ENCODE results near the gene TXNDC12. TPM values are rescaled to one million over a fixed set of nuclear protein-coding genes. Genes with fewer than 3 reads are reported as not detected.
"Not testable (repeated sequence)": the region's sequence is repeated elsewhere in the genome, so short reads cannot be mapped to it uniquely, and the experiment has no call there.

The TXNDC12 gene
- total RNA-seq (20.5 TPM), polyA plus RNA-seq (24.9 TPM)

- Histone ChIP-seq H3K27ac (ENCODE audit: low read depth) (peak within 1 kb of the TSS; percentile 51), H3K4me3 (ENCODE audit: low read depth, low read length) (peak within 1 kb of the TSS; percentile 96), H3K36me3 (ENCODE audit: insufficient read depth) (no peaks in the 10 kb centered on the region), H3K4me1 (ENCODE audit: insufficient read depth) (no peaks in the 10 kb centered on the region)
- WGBS, result under 1% methylated on average over 45 of the region's 45 CpGs
- DNase-seq (ENCODE audit: extremely low spot score), result peak; percentile 89
These were observed at the start of gene TXNDC12 for GRCh38 chr1:52055066-52055865. TXNDC12 (minus strand) TSS chr1:52055191; CDS start chr1:52055096, 95 bp downstream.

DNA sequence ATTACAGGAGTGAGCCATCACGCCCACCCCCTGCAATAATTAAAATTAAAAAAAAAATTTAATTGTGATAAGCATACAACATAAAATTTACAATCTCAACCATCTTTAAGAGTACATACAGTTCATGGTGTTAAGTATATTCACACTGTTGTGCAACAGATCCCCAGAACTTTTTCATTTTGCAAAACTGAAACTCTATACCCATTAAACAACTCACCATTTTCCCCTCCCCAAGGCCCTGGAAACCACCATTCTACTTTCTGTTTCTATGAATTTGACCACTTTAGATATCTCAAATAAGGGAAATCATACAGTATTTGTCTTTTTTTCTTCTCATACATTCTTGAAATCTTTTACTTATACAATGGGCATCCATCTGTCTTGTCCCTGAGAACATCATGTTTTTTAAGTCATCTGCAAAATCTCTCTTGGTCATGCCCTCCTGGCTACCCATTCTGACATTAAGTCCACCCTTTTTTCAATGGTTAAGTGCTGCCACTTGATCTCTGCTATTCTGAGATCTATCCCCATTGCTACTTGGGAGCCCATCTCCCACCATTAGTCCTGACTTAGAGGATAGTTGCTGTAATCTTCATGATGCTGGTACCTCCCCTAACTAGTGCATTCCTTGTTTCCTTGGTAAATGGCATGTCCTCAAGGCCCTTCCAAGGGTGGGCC, 47.5 kb upstream of the TXNDC12 start:
- Histone ChIP-seq H3K27ac (ENCODE audit: low read depth) (no peak overlapping the region), H3K36me3 (ENCODE audit: insufficient read depth) (no peaks in the 10 kb centered on the region), H3K4me1 (ENCODE audit: insufficient read depth) (no peaks in the 10 kb centered on the region), H3K4me3 (ENCODE audit: low read depth, low read length) (no peak overlapping the region)
- WGBS, result 84% methylated on average over 1 of the region's 1 CpG
- no peak for DNase-seq (ENCODE audit: extremely low spot score)

DNA sequence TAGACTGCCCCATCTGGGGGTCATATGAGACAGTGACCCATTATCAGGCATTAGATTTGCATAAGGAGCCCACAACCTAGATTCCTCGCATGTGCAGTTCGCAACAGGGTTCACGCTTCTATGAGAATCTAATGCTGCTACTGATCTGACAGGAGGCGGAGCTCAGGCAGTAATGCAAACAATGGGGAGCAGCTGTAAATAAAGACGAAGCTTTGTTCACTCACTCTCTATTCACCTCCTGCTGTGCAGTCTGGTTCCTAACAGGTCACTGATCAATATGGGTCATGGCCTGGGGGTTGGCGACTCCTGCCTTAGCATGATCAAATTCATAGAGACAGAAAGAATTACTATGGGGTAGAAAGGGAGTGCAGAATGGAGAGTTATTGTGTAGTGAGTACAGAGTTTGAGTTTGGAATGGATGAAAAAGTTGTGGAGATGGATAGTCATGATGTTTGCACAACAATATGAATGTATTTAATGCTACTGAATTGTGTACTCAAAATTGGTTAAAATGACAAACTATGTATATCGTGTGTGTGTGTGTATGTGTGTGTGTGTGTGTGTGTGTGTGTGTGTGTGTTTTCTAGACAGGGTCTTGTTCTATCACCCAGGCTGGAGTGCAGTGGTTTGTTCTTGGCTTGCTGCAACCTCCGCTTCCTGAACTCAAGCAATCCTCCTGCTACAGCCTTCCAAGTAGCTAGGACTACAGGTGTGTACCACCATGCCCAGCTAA, 43.3 kb upstream of the TXNDC12 start:
- Histone ChIP-seq H3K27ac (ENCODE audit: low read depth) (no peak overlapping the region), H3K4me1 (ENCODE audit: insufficient read depth) (no peaks in the 10 kb centered on the region), H3K36me3 (ENCODE audit: insufficient read depth) (no peaks in the 10 kb centered on the region), H3K4me3 (ENCODE audit: low read depth, low read length) (no peak overlapping the region)
- DNase-seq (ENCODE audit: extremely low spot score), result no peak
- WGBS, result 60% methylated on average over 8 of the region's 8 CpGs

DNA sequence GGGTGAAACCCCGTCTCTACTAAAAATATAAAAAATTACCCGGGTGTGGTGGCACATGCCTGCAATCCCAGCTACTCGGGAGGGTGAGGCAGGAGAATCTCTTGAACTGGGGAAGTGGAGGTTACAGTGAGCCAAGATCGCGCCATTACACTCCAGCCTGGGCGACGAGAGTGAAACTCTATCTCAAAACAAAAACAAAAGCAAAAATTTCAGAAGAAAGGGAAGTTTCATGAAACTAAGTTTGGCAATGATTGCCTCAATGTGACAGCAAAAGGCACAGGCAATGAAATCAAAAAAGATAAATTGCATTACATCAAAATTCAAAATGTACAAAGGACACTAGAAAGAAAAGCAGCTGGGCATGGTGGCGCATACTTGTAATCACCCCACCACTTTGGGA, 41.2 kb upstream of the TXNDC12 start:
- no peak overlapping the region for H3K4me3 ChIP-seq (ENCODE audit: low read depth, low read length)
- 81% methylated on average over 8 of the region's 8 CpGs for WGBS

DNA sequence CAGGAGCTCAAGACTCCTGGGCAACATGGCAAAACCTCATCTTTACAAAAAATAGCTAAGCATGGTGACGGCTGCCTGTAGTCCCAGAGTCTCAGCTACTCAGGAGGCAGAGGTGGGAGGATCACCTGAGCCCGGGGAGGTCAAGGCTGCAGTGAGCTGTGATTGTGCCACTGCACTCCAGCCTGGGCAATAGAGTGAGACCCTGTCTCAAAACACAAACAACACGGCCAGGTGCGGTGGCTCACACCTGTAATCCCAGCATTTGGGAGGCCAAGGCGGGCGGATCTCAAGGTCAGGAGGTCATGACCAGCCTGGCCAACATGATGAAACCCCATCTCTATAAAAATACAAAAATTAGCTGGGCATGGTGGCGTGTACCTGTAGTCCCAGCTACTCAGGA, 39.3 kb upstream of the TXNDC12 start:
- not testable (repeated sequence) for H3K4me1 ChIP-seq (ENCODE audit: insufficient read depth); H3K36me3 ChIP-seq (ENCODE audit: insufficient read depth); H3K27ac ChIP-seq (ENCODE audit: low read depth); H3K4me3 ChIP-seq (ENCODE audit: low read depth, low read length); DNase-seq (ENCODE audit: extremely low spot score)
- 94% methylated on average over 7 of the region's 7 CpGs for WGBS

More for the DNA sequence above, 41.2 kb upstream of the TXNDC12 start:
- no peak overlapping the region for H3K27ac ChIP-seq (ENCODE audit: low read depth)
- H3K4me1 ChIP-seq (ENCODE audit: insufficient read depth), result no peaks in the 10 kb centered on the region
- no peak for DNase-seq (ENCODE audit: extremely low spot score)
- no peaks in the 10 kb centered on the region for H3K36me3 ChIP-seq (ENCODE audit: insufficient read depth)

- not testable (repeated sequence) for H3K4me1 ChIP-seq (ENCODE audit: insufficient read depth); H3K27ac ChIP-seq (ENCODE audit: low read depth); H3K36me3 ChIP-seq (ENCODE audit: insufficient read depth); DNase-seq (ENCODE audit: extremely low spot score); H3K4me3 ChIP-seq (ENCODE audit: low read depth, low read length)
These were observed 32.9 kb upstream of the TXNDC12 start for GRCh38 chr1:52087892-52088291.

DNA sequence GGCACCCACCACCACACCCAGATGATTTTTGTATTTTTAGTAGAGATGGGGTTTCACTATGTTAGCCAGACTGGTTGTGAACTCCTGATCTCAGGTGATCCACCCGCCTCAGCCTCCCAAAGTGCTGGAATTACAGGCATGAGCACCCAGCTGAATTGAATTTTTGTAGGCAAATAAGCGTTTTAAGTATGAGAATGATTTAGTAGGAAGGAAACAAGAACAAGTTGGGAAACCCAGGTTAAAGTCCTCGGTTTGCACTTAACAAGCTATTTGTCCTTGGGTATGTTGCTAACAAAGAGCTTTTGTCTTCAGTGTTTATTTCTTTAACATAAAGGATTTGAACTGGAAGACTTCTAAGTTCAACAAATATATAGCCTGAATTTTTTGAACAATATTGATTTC, 25.0 kb upstream of the TXNDC12 start:
- 92% methylated on average over 3 of the region's 3 CpGs for WGBS
- H3K4me3 ChIP-seq (ENCODE audit: low read depth, low read length), result no peak overlapping the region
- H3K36me3 ChIP-seq (ENCODE audit: insufficient read depth), result peaks cover 2% of the 10 kb centered on the region
- no peak overlapping the region for H3K27ac ChIP-seq (ENCODE audit: low read depth)
- DNase-seq (ENCODE audit: extremely low spot score), result no peak
- no peaks in the 10 kb centered on the region for H3K4me1 ChIP-seq (ENCODE audit: insufficient read depth)

GRCh38 chr1:52077277-52077676, 22.3 kb upstream of the TXNDC12 start:
- not testable (repeated sequence) for H3K4me3 ChIP-seq (ENCODE audit: low read depth, low read length); H3K27ac ChIP-seq (ENCODE audit: low read depth); DNase-seq (ENCODE audit: extremely low spot score); H3K4me1 ChIP-seq (ENCODE audit: insufficient read depth); H3K36me3 ChIP-seq (ENCODE audit: insufficient read depth)
- 94% methylated on average over 6 of the region's 6 CpGs for WGBS

- Histone ChIP-seq H3K4me3 (ENCODE audit: low read depth, low read length) (no peak overlapping the region), H3K4me1 (ENCODE audit: insufficient read depth) (no peaks in the 10 kb centered on the region), H3K27ac (ENCODE audit: low read depth) (no peak overlapping the region), H3K36me3 (ENCODE audit: insufficient read depth) (peaks cover 4% of the 10 kb centered on the region)
- DNase-seq (ENCODE audit: extremely low spot score), result no peak
- 90% methylated on average over 6 of the region's 6 CpGs for WGBS
These were observed 17.3 kb upstream of the TXNDC12 start for GRCh38 chr1:52072291-52072690.

DNA sequence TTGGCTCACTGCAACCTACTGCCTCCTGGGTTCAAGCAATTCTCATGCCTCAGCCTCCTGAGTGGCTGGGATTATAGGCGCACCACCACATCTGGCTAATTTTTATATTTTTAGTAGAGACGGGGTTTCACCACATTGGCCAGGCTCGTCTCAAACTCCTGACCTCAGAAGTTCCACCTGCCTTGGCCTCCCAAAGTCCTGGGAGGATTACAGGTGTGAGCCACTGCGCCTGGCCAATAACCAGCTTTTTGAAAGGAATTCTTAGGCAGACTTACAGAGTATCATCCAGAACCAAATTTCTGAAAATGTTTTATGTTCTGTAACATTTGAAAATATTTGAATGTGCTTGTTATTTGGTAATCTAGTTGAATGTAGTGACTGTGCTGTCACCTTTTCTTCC, 15.7 kb upstream of the TXNDC12 start:
- Histone ChIP-seq H3K4me3 (ENCODE audit: low read depth, low read length) (no peak overlapping the region), H3K36me3 (ENCODE audit: insufficient read depth) (peaks cover 4% of the 10 kb centered on the region), H3K4me1 (ENCODE audit: insufficient read depth) (no peaks in the 10 kb centered on the region), H3K27ac (ENCODE audit: low read depth) (no peak overlapping the region)
- DNase-seq (ENCODE audit: extremely low spot score), result no peak
- WGBS, result 95% methylated on average over 4 of the region's 4 CpGs

DNA sequence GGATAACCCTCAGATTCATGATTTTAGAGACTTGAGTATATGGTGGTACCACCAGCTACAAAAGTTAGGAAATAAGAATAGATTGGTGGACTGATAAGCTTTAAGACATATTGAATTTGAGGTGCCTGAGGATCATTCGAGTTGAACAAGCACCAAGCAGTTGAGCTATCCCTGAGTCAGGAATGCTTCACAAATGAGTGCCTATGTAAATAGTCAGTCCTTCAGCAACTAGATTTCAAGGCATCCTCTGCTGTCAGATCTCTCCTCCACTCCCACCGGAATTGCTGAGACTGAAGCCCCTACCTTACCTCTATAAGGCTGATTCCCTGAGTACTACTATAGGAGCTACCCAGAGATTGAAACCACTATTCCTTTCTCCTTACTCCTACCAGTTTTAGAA, 8.2 kb upstream of the TXNDC12 start:
- Histone ChIP-seq H3K36me3 (ENCODE audit: insufficient read depth) (peaks cover 8% of the 10 kb centered on the region), H3K4me3 (ENCODE audit: low read depth, low read length) (no peak overlapping the region), H3K27ac (ENCODE audit: low read depth) (no peak overlapping the region), H3K4me1 (ENCODE audit: insufficient read depth) (no peaks in the 10 kb centered on the region)
- WGBS, result 93% methylated on average over 2 of the region's 2 CpGs
- DNase-seq (ENCODE audit: extremely low spot score), result no peak

DNA sequence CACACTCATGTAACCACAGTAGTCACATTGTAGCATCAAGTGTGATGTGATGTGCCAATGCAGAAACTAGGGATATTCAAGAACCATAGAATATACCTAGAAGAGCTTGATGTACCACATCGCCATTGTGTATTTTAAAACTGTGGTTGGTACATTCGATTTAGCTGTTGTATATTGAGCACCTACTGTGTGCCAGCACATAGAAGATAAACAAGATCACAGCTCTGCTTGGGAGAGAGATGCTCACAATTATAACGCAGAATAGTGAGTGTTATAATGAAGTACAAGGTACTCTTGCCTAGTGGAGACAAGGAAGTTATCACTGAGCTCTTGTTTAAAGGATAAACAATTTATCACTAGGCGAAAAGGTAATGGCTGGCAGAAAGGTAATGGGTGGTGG, 5.8 kb upstream of the TXNDC12 start:
- Histone ChIP-seq H3K4me3 (ENCODE audit: low read depth, low read length) (no peak overlapping the region), H3K36me3 (ENCODE audit: insufficient read depth) (peaks cover 8% of the 10 kb centered on the region), H3K27ac (ENCODE audit: low read depth) (no peak overlapping the region), H3K4me1 (ENCODE audit: insufficient read depth) (no peaks in the 10 kb centered on the region)
- WGBS, result 97% methylated on average over 4 of the region's 4 CpGs
- DNase-seq (ENCODE audit: extremely low spot score), result no peak

DNA sequence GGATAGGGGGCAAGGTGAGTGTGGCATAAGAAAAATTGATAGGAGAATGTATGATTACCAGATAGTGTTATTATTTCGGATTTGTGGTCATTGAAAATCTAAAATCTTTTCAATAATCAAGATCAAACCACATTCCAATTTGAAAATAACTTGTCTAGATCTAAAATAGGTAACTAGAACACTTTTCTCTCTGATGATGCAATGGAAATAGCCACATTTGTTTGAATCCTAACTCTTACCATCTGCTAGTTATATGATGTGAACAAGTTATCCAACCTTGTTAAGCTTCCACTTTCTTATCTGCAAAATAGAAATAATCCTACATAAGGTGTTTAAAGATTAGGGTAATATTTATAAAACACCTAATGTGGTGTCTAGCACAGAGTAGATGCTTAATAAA, 4.9 kb upstream of the TXNDC12 start:
- peaks cover 6% of the 10 kb centered on the region for H3K36me3 ChIP-seq (ENCODE audit: insufficient read depth)
- DNase-seq (ENCODE audit: extremely low spot score), result no peak
- no peak overlapping the region for H3K4me3 ChIP-seq (ENCODE audit: low read depth, low read length)
- H3K4me1 ChIP-seq (ENCODE audit: insufficient read depth), result no peaks in the 10 kb centered on the region
- 96% methylated on average over 1 of the region's 1 CpG for WGBS
- no peak overlapping the region for H3K27ac ChIP-seq (ENCODE audit: low read depth)

DNA sequence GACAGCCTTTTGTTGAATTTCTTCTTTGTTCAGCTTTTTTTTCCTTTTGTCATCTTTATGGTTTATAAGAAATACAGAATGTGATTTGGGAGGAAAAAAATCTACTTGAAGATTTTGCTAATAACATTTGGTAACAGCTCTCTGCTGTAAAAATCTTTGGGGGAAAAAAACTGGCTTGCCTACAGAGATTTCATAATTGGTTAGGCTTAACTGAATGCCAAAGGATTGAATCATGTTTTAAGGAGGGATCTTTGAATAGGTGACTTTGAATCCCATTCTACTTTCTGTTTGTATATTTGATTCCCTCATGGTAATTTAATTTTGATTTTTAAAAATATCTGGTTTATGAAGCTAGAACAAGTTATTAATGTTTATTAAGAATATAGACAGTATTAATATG, 4.3 kb upstream of the TXNDC12 start:
- H3K4me3 ChIP-seq (ENCODE audit: low read depth, low read length), result no peak overlapping the region
- no peaks in the 10 kb centered on the region for H3K4me1 ChIP-seq (ENCODE audit: insufficient read depth)
- DNase-seq (ENCODE audit: extremely low spot score), result no peak
- no peak overlapping the region for H3K27ac ChIP-seq (ENCODE audit: low read depth)
- peaks cover 6% of the 10 kb centered on the region for H3K36me3 ChIP-seq (ENCODE audit: insufficient read depth)
